ENCODE data around the gene FBXL2.

- no peak for TF ChIP-seq POLR2A (IDR thresholded peaks at IDR 0.05)
- no peak for TF ChIP-seq EP300 (IDR thresholded peaks at IDR 0.05)
- TF ChIP-seq CTCF (IDR thresholded peaks at IDR 0.05) = no peak
- TF ChIP-seq POLR2AphosphoS5 (IDR thresholded peaks at IDR 0.05) = no peak
Measured at GRCh38 chr3:33428734-33429133, 151.5 kb downstream of the FBXL2 start.
